Stimulated activated memory B cell treated with anti-CD40 and anti-IgM and Interleukin-4, amounts not matched to agents 10 μg/mL and 1 μg/mL and 100 μg/mL, for 72 hours (primary cell): Measurements from ENCODE around the gene TBC1D2.

Experiments
- ATAC-seq: fragments of 150-1000 bp; cut with Tn5 transposase; 2 replicates; pipeline ENCODE4 v1.10.0; 2021
- H3K27ac Mint-ChIP-seq: one replicate; pipeline ENCODE4 v1.8.0; 2022; ENCODE audit warnings: mild to moderate bottlenecking, mixed read lengths
- H3K27me3 Mint-ChIP-seq: one replicate; pipeline ENCODE4 v1.8.0; 2022; ENCODE audit warnings: mixed read lengths
- H3K36me3 Mint-ChIP-seq: one replicate; pipeline ENCODE4 v1.8.0; 2022; ENCODE audit warnings: mixed read lengths
- H3K4me1 Mint-ChIP-seq: one replicate; pipeline ENCODE4 v1.8.0; 2022; ENCODE audit warnings: mixed read lengths
- H3K4me3 Mint-ChIP-seq: one replicate; pipeline ENCODE4 v1.8.0; 2022; ENCODE audit warnings: mild to moderate bottlenecking, moderate library complexity, mixed read lengths
- H3K9me3 Mint-ChIP-seq: one replicate; pipeline ENCODE4 v1.8.0; 2022; ENCODE audit warnings: mixed read lengths

The TBC1D2 gene

GRCh38 chr9:98260635-98261034 is 5.2 kb upstream of the TBC1D2 start:
- no peaks in the 10 kb centered on the region for H3K27me3 Mint-ChIP-seq
- H3K27ac Mint-ChIP-seq = no peak overlapping the region
- H3K36me3 Mint-ChIP-seq = no peaks in the 10 kb centered on the region
- no peaks in the 10 kb centered on the region for H3K9me3 Mint-ChIP-seq
- no peak for ATAC-seq
- H3K4me1 Mint-ChIP-seq = peaks cover 7% of the 10 kb centered on the region
- H3K4me3 Mint-ChIP-seq = no peak overlapping the region

DNA sequence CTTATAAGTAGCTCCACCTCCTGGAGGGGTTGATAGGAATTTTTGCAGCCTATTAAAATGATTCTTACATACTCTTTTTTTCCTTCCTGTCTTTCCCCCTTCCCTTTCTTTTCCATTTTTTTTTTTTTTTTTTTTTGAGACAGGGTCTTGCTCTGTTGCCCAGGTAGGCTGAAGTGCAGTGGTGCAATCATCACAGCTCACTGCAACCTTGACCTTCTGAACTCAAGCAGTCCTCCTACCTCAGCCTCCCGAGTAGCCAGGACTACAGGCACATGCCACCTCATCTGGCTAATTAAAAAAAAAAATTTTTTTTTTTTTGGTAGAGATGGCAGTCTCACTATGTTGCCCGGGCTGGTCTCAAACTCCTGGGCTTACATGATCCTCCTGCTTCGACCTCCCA is 4.3 kb upstream of the TBC1D2 start:
- H3K27me3 Mint-ChIP-seq = no peaks in the 10 kb centered on the region
- H3K36me3 Mint-ChIP-seq = no peaks in the 10 kb centered on the region
- no peak overlapping the region for H3K4me3 Mint-ChIP-seq
- ATAC-seq = no peak
- H3K9me3 Mint-ChIP-seq = no peaks in the 10 kb centered on the region
- H3K27ac Mint-ChIP-seq = no peak overlapping the region
- H3K4me1 Mint-ChIP-seq = peaks cover 7% of the 10 kb centered on the region

GRCh38 chr9:98256756-98257155 is 1.3 kb upstream of the TBC1D2 start:
- Mint-ChIP-seq H3K36me3 (no peaks in the 10 kb centered on the region), H3K27me3 (no peaks in the 10 kb centered on the region), H3K4me3 (peak overlapping the region; percentile 97), H3K9me3 (no peaks in the 10 kb centered on the region), H3K27ac (peak overlapping the region; percentile 97), H3K4me1 (peaks cover 16% of the 10 kb centered on the region)
- no peak for ATAC-seq

- peaks cover 4% of the 10 kb centered on the region for H3K36me3 Mint-ChIP-seq
- H3K27me3 Mint-ChIP-seq = no peaks in the 10 kb centered on the region
- H3K4me3 Mint-ChIP-seq = peak overlapping the region; percentile 97
- ATAC-seq = peak; percentile 42
- H3K9me3 Mint-ChIP-seq = no peaks in the 10 kb centered on the region
- H3K4me1 Mint-ChIP-seq = peaks cover 16% of the 10 kb centered on the region
- peak overlapping the region; percentile 97 for H3K27ac Mint-ChIP-seq
Measured at GRCh38 chr9:98255061-98255577, 330 bp downstream of the TBC1D2 start.

GRCh38 chr9:98254228-98255060 is 1.0 kb downstream of the TBC1D2 start:
- Mint-ChIP-seq H3K4me3 (peak overlapping the region; percentile 97), H3K4me1 (peaks cover 16% of the 10 kb centered on the region), H3K27me3 (no peaks in the 10 kb centered on the region), H3K36me3 (peaks cover 9% of the 10 kb centered on the region), H3K9me3 (no peaks in the 10 kb centered on the region), H3K27ac (peak overlapping the region; percentile 97)
- no peak for ATAC-seq

- peaks cover 9% of the 10 kb centered on the region for H3K36me3 Mint-ChIP-seq
- no peaks in the 10 kb centered on the region for H3K9me3 Mint-ChIP-seq
- no peak overlapping the region for H3K27ac Mint-ChIP-seq
- no peaks in the 10 kb centered on the region for H3K27me3 Mint-ChIP-seq
- ATAC-seq = no peak
- peaks cover 22% of the 10 kb centered on the region for H3K4me1 Mint-ChIP-seq
- no peak overlapping the region for H3K4me3 Mint-ChIP-seq
Measured at GRCh38 chr9:98253565-98253964, 1.9 kb downstream of the TBC1D2 start.

DNA sequence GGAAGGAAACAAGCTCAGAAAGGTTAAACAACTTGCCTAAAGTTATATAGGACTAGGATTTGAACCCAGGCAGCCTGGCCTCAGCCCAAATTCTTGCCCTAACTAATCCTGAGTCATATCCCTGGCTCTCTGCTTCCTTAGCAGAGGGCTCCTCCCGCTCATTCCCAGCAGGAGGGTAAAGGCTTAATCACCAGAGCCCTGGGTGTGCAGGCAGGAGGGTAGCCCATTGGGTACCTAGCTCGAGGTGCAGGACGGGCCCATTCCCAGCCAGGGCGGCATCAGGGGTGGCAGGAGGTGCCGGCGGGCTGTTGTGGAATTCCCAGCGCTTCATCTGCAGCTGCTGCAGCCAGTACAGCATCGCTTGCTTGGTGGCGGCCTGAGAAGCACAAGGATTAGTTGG is 3.9 kb downstream of the TBC1D2 start:
- no peak for ATAC-seq
- no peaks in the 10 kb centered on the region for H3K9me3 Mint-ChIP-seq
- peaks cover 18% of the 10 kb centered on the region for H3K4me1 Mint-ChIP-seq
- no peaks in the 10 kb centered on the region for H3K27me3 Mint-ChIP-seq
- no peak overlapping the region for H3K4me3 Mint-ChIP-seq
- peaks cover 9% of the 10 kb centered on the region for H3K36me3 Mint-ChIP-seq
- H3K27ac Mint-ChIP-seq = no peak overlapping the region

- no peaks in the 10 kb centered on the region for H3K27me3 Mint-ChIP-seq
- H3K27ac Mint-ChIP-seq = no peak overlapping the region
- H3K4me1 Mint-ChIP-seq = peaks cover 15% of the 10 kb centered on the region
- peaks cover 17% of the 10 kb centered on the region for H3K36me3 Mint-ChIP-seq
- H3K9me3 Mint-ChIP-seq = no peaks in the 10 kb centered on the region
- ATAC-seq = no peak
- no peak overlapping the region for H3K4me3 Mint-ChIP-seq
Measured at GRCh38 chr9:98249771-98250170, 5.7 kb downstream of the TBC1D2 start.

GRCh38 chr9:98248737-98249474 is 6.5 kb downstream of the TBC1D2 start:
- Mint-ChIP-seq H3K27ac (no peak overlapping the region), H3K4me1 (peaks cover 15% of the 10 kb centered on the region), H3K36me3 (peaks cover 17% of the 10 kb centered on the region), H3K9me3 (no peaks in the 10 kb centered on the region), H3K4me3 (no peak overlapping the region), H3K27me3 (no peaks in the 10 kb centered on the region)
- ATAC-seq = no peak

DNA sequence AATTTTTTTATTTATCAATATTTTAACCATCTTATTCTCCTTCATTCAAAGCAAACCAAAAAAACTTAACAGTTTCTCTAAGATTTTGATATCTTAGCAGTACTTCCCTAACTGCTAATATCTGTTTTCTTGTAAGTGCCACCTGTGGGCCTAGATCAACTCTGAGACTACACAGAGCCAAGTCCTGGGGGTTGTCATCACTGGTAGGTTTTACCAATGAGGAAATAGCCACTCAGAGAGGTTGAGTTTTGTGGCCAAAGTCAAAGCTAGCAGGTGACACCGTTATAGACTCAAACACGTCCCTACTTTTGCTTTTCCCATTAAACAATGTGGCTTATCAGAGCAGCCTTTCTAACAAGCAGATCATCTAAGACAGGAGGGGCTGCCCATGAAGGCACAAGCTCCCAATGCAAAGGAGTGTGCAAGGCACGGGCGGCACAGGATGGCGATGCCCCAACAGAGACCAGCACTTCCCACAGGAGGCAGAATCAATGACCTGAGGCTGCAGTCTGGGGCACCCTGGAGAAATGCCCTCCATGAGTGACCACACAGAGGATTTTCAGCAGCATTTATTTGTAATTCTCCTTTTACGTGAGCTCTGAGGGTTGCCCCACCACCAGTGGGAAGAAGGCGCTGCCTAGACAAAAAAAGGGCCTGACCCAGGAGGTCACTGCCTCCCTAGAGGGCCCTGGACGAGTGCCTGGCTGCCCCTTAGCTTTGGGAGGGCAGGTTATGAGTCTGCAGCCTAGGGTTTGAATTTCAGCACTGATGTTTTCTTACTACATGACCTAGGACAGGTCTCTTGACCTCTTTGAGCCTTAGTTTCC is 7.4 kb downstream of the TBC1D2 start:
- Mint-ChIP-seq H3K27me3 (no peaks in the 10 kb centered on the region), H3K4me3 (no peak overlapping the region), H3K9me3 (no peaks in the 10 kb centered on the region), H3K36me3 (peaks cover 17% of the 10 kb centered on the region), H3K27ac (no peak overlapping the region), H3K4me1 (peaks cover 7% of the 10 kb centered on the region)
- ATAC-seq = no peak

GRCh38 chr9:98242426-98242825 is 13.0 kb downstream of the TBC1D2 start:
- no peak overlapping the region for H3K4me3 Mint-ChIP-seq
- no peaks in the 10 kb centered on the region for H3K9me3 Mint-ChIP-seq
- no peak for ATAC-seq
- no peaks in the 10 kb centered on the region for H3K4me1 Mint-ChIP-seq
- peaks cover 20% of the 10 kb centered on the region for H3K36me3 Mint-ChIP-seq
- no peak overlapping the region for H3K27ac Mint-ChIP-seq
- no peaks in the 10 kb centered on the region for H3K27me3 Mint-ChIP-seq

DNA sequence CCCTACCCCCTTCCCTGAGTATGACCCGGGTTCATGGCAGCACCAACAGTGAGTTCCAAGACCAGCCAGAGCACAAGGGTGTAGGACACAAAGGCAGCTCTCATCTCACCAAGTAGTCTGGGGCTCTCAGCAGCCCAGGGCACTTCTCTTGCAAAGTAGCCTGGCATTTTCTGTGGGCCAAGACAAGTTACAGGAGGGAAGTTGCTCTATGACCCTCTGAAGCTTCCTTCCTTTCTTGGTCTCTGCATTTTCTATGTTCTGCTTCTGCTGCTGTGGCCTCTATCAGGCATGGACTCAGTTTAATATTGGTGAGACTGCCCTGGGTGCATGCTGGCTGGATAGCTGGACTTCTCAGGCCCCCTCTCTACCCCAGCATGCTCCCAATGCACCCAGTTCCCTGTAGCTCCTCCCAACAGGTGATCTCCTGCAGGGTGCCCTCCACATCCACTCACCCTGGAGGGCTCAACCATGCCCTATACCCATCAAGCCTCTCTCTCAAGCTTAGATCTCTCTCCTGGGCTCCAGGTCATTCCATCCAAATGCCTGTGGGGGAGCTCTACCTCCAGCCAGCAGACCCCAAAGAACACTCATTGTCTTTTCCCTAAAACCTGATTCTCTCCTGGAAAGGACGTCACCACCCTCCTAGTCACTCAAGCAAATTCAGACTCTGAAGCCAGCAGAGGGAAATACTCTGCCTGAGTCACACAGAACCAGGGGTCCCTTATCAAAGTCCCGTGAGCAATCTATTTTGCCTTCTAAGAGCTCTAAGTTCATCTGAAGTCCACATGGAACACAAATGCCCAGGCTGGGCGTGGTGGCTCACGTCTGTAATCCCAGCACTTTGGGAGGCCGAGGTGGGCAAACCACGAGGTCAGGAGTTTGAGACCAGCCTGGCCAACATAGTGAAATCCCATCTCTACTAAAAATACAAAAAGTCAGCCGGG is 13.8 kb downstream of the TBC1D2 start:
- Mint-ChIP-seq H3K9me3 (no peaks in the 10 kb centered on the region), H3K4me1 (no peaks in the 10 kb centered on the region), H3K36me3 (peaks cover 20% of the 10 kb centered on the region), H3K27me3 (no peaks in the 10 kb centered on the region), H3K4me3 (no peak overlapping the region), H3K27ac (no peak overlapping the region)
- no peak for ATAC-seq

- Mint-ChIP-seq H3K4me3 (no peak overlapping the region), H3K27me3 (no peaks in the 10 kb centered on the region), H3K9me3 (no peaks in the 10 kb centered on the region), H3K36me3 (peaks cover 12% of the 10 kb centered on the region), H3K4me1 (no peaks in the 10 kb centered on the region), H3K27ac (no peak overlapping the region)
- no peak for ATAC-seq
Measured at GRCh38 chr9:98240475-98240874, 15.0 kb downstream of the TBC1D2 start.

DNA sequence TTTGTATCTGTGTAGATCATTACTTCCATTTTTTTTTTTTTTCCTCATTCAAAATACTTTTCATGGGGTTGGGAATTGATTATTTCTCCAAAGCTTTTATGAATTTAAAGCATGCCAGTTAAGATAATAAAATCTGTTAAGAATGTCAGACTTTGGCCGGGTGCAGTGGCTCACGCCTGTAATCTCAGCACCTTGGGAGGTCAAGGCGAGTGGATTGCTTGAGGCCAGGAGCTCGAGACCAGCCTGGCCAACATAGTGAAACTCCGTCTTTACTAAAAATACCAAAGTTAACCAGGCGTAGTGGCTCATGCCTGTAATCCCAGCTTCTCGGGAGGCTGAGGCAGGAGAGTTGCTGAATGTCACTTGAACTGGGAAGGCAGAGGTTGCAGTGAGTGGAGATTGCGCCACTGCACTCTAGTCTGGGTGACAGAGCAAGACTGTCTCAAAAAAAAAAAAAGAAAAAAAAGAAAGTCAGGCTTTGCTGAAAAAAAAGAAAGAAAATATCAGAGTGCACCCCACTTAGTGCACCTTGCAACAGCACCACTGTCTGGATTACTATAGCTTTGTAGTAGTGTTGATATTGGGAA is 18.5 kb downstream of the TBC1D2 start:
- no peak for ATAC-seq
- Mint-ChIP-seq H3K9me3 (no peaks in the 10 kb centered on the region), H3K27ac (no peak overlapping the region), H3K27me3 (no peaks in the 10 kb centered on the region), H3K4me3 (no peak overlapping the region), H3K4me1 (no peaks in the 10 kb centered on the region), H3K36me3 (peaks cover 22% of the 10 kb centered on the region)
